CD4-positive, alpha-beta T cell treated with Interleukin-15 for 4 hours (primary cell): ENCODE data around the gene CNKSR3.

Experiments used
- DNase-seq: peaks from one replicate; pipeline ENCODE4 v3.0.0-alpha.2; 2020; ENCODE audit warnings: low spot score

Gene CNKSR3

DNA sequence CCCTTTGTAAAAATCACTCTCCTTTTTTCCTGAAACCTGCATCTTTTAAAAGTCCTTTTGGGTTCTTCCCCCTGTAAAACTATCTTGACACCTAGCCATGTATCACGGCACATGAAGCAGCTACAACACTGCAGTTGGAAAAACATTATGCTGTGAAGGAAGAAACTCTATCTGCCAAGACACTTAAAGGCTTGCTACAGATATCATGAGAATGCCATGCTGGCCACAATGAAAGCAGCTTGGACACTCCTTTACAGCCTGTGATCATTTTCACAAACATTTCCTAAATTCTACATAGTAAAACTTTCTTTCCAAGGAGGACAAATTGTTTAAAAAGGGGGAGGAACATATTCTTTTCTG lies 31.8 kb downstream of the CNKSR3 start:
- DNase-seq, result no peak

DNA sequence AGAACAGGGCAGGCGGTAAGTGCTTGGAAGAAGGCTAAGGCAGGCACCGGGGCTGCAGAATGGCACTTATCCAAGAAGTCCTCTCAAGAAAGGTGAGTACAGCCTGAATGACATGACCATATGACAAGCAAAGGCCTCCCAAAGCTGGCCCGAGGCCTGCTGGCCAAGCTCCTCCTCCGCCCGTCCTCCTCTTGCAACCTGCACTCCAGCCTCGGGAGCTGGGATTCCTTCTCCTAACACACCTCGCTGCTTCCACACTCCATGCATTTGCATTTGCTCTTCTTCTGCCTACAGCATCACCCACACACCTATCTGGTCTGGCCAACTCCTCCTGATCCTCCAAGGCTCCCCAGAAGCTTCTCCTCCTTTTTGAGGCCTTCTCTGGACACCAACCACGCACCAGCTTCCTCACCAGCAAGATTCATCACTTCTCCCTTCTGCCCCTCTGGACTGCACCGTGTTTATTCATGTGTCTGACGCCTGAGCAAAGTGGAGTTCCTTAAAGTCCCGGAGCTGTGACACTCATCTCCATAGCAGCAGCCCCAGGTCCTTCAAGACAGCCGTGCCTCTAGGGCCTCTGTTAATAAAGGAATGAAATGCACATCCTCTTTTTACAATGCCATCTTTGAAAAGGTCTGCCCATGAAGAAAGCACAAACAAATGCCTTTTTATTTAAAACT lies 32.3 kb downstream of the CNKSR3 start:
- DNase-seq, result no peak

DNA sequence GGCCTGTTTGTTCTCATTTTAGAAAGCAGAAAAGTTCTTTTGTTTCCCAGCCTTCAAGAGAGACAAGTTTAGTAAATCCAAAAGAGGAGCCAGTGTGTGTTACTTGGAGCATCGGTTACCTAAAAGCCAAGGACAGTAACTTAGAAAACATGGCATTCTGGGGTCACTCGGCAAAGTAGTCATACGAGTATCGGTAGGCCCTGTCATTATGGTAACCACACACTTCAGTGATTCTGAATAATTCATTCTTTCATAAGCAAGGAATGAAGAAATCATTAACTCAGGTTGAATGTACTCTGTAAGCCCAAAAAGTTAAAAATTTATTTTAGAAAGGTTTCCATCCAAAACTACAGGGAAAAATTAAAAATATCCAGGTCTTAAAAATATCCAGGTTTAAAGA lies 34.0 kb downstream of the CNKSR3 start:
- DNase-seq, result no peak

DNA sequence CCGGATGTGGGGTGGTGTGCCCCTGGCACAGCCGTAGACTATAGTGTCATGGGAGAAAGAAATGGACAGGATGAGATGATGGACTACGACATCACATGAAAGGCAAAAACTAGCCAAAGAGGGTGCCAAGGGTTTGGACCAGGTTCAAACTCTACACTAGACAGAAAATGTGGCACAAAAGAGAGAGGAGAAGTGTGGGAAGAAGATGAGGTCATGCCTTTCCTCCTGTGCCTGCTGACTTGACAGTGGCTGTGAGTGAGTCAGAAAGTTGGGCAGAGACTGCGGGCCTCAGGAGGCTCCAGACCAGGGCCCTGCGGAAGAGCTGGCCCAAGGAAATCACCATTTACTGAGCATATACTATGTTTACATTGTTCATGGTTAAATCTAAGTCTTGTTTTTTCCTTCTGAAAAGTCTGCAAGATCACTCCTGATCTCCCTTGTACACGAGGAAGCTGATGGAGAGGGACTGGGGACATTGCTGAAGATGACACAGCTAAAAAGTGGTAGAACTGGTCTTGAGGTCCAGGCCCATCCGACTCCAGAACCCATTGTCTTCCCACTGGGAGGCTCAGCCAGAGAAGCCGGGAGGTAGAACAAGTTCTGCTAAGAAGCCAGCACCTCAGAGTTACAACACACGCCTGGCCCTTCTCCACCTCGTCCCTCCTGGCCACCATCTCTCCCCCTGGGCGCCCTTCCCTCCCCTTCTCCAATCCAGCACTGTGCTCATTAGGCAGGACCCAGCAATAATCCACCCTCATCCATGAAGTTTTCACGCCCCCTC lies 35.6 kb downstream of the CNKSR3 start:
- no peak for DNase-seq

DNA sequence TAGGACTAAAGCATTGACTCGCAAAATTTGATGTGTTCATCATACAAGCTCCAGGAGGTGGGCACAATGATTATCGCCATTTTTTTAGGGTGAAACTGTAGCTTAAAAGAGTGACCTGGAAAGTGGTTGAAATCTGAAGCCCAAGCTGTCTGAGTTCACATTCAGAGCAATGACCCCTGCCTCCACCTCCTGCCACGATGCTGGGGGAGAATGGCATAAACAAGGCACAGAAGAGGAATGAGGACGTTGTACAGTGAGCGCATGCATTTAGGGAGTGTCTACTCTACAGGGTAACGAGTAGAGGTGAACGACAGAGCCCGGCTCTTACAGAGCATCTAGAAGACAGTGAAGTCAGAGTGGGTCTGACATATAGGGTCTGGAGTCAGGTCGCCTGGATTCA lies 37.2 kb downstream of the CNKSR3 start:
- DNase-seq, result no peak

DNA sequence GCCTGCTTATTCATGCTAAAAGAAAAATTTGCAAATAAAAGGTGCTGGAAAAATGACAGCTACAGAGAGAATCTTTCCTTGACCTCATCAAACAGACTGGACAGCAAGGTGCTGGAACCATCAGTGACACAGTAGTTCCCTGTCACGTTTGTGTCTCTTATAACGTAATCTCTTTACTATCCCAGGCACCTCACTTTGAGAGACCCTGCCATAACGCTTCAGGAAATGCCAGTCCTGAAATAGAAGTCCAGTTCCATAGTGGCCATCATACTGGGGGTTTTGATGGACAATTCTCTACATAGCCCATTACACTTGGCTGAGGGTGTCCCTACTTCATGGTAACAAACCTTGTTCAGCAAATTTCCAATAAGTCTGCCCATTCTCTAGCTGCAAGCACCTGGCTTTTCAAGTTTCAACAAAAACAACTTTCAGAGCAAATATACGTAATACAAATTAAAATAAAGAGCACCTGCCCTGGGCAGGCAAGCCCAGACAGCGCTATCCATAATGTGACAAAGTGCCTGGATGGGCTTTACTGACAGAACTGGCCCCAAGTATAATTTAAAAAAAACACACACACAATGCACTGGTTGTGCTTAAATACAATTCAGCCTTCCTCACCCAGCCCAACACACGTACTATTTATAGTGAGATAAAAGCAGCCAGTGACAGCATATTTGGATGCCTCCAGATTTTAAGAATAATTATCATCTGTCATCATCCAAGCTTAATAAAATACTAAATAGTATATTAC lies 38.7 kb downstream of the CNKSR3 start:
- no peak for DNase-seq

DNA sequence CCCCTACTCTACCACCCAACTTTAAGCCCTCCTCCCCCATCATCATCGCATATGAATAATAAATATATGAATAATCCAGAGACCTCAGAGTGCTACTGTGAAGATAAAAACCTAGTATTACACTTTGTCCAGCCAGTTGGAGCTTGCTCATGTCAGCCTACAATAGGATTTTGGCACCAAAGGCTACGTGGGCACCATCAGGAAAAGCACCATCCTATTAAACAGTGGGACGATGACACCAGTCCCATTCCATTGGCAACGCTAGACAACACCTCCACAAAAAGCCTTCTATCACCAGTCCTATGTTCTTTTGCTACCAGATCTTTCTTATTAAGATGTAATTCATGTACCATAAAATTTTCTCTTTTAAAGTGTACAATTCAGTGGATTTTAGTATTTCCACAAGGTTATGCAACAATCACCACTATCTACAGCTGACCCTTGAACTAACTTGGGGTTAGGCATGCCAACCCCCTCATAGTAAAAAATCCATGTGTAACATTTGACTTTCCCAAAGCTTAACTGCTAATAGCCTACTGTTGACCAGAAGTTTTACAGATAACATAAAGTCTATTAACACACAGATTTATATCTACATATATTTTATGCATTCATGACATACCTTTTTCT lies 41.1 kb downstream of the CNKSR3 start:
- DNase-seq, result no peak

DNA sequence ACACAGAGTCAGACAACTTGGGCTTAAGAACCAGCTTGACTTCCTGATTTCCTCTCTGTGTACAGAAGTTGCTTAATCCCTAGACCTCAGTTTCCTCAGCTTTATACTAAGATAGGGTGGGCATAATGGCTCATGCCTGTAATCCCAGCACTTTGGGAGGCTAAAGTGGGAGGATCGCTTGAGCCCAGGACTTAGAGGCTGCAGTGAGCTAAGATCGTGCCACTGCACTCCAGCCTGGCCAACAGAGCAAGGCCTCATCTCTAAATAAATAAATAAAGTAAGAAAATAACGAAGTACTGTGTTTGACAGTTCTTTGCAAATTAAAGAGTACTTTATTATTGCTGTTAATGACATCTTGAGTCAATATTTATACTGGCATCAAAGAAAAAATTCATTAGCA lies 41.7 kb downstream of the CNKSR3 start:
- DNase-seq, result no peak

DNA sequence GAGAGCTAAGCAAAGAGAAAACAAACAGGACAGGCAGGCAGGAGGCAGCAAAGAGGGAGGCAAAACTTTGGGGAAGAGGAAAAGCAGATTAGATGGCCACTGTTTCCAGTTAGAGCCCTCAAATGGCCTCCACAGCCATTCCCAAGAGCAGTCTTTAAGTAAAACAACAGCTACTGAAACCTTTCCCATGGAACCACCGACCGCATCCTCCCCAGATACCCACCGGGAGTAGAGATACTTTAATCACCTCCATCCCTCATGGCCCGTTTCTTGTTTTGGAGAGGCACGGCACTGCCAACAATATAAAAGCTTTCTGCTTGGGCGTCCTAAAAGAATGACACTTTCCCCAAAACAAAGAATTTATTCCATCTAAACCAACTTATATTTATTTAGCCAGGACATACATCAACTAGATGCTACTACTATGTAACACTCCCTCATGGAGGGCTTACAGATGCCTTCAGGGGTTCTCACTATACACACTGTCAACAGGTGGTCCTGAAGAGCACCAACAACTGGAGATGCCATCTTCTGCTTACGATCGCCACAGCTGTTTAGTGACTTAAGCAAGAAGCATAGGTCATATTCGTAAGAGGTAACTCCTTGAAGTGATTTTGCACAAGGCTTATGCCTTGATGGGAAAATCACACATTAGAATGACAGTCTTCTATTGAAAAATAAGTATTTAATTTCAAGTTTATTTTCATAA lies 43.4 kb downstream of the CNKSR3 start:
- no peak for DNase-seq

DNA sequence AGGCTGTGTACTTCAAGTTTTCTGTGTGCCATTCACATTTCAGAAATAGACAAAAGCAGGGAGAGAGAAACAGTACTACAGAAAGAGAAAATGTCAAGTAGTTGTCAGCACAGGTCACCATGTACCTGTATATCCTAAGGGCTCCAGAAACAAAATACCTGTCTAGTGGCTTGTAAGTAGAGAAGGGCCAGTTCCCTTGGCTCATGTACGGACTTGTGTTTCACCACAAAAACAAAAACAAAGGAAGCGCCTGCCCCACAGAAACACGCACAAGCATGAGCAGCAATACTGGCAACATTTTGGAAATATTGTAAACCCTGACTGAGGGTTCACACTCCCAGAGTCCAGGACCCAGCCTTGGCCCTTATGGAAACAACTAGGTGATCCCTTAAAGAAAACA lies 44.3 kb downstream of the CNKSR3 start:
- no peak for DNase-seq

DNA sequence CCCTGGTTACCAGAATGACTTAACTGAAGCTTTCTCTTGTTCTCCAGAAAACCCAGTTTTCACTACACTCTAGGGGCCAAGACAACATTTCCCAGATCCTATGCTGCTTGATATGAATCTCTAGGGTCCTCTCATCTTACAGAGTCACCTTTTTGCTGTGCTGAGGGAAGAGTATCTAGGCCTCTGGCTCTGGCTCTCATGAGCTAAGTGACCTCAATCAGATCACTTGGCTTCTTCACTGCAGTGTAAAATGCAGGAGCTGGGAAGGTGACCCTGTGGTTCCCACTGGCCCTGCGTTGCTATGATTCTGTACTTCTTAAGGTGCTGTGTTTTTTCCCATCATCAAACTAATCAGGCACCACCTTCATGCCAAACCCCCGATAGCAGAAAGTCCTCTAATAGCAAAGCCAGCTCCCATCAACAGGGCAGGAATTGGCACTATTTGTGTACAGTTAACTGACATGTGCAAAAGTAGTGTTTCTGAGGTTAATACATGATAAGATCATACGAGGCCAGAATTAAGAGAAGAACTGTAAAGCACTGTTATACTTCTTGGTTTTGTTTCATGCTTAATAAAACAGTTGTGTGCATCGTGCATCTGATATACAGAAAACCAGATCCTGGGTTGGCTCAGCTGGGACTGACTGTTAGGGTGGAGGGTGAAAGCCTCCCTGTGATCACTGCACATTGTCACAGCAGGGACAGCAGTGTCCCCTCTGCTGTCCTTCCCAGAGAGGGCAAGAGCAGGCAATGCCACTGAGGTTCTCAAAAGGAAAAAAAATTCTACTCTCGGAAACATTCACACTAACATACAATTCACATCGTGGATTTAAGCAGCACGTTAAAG lies 46.7 kb downstream of the CNKSR3 start:
- DNase-seq, result no peak

DNA sequence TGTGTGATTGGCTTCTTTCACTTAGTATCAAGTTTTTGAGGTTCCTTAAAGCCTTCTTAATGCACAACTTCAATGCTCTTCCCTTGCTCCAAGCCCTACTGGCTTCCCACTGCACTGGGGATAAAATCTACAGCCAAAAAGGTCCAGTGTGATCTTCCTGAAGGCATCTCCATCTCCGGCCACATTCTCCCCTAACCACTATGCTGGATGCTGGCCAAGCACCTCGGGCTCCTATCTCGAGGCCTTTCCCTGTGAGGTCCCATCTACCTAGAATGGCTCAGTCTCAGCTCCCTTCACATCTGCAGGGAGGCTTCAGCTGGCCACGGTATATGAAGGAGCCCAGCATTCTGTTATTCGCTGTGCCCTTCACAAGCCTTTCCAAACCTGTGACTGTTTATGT lies 48.1 kb downstream of the CNKSR3 start:
- no peak for DNase-seq

DNA sequence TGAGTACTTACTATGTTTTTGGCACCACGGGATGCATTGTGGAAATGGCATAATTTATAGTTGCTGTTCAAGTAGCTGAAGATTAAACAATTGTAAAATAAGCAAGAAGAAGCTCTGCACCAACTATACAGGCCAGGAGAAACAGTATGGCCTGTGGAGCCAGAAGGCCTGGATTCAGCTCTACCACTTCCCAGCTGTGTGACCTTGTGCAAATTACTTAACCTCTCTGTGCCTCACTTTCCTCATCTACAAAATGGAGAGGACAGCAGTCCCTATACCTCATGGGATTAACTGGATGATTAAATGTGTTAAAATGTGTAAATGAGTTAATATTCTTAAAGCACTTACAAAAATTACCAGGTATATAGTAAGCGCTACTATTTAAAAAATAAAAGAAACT lies 49.1 kb downstream of the CNKSR3 start:
- DNase-seq, result no peak

DNA sequence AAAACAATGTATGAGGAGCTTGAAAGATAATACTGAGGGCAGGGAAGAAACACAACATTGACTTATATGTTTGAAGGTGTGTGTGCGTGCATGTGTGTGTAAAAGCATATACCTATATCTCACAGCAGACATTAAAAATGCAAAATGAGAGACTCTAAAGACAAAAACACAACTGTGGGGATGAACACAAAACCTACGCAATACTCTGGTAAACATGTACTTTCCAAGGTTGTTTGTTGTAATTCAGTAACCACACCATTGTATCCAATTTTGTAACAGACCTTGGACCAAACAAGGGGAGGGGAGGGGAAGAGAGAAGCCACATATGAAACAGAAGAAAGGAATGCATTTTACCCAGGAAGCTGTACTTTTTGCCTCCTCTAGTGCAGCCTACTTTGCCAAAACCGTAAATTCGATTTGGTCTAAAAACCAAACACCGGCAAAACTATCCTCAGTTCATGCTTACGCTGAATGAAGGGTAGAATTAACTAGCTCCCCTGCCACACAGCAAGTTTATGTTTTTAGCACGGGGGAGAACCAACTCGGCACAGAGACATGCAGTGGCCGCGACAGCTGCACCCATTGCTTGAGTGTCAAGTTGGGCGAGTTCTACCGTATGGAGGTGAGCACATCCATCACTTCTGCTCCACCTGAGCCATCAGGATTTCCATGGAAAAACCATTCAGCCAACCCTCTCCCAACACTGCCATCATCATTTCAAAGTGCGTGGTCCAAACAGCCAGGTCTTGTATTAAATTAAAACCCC lies 50.0 kb downstream of the CNKSR3 start:
- DNase-seq, result no peak

DNA sequence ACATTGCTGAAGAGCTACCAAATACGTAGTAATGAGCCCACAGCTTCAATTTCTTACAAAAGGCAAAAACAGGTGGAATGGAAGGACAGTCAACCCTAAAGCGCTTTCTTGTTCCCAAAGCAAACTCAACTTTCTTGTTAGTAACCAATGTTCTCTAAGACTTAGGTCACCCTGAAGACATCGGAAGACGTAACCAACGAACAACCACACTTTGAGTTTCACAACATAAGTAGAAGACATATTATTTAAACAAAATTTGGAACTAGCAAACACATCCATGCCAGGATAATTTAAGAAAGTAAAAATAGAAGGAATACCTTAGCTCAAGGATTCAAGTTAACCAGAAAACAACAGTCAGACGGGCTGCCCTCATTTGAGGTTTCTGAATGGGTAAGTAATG lies 51.0 kb downstream of the CNKSR3 start:
- no peak for DNase-seq

DNA sequence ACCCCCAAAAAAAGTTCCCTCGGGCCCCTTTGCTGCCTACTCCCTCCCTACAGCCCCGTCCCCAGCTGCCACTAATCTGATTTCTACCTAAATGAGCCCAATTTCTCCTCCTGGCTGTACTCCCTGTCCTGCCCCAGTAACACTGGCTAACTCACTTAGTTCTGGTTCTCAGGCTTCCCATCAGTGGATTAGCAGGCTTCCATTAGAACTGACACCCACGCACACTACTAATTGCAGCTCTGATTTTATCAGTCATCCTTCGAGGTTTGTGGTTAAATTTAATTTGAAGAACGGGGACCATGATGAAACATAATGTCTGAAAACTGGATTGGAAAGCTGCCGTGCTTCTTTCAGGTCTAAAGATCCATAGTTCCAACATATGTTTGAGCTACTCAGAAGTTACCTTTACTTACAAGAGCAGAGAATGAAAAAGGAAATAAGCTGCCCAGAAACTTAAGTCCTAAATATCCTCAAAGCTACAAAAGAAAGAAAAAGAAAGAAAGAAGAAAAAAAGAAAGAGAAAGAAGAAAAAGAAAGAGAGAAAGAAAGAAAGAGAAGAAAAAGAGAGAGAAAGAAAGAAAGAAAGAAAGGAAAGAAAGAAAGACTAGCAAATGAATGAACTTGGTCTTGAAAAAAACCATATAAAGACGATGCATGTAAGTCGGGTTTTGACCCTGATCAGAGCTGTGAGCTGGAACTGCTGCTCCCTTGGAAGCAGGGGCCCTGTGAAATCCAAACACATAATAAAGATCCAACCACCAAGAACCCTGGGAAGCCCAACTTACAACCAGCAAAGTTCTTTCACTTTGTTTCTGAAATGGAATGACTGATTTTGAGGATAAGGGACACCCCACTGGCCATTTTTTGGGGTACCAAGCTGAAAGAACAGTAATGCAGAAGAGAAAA lies 51.7 kb downstream of the CNKSR3 start:
- no peak for DNase-seq

DNA sequence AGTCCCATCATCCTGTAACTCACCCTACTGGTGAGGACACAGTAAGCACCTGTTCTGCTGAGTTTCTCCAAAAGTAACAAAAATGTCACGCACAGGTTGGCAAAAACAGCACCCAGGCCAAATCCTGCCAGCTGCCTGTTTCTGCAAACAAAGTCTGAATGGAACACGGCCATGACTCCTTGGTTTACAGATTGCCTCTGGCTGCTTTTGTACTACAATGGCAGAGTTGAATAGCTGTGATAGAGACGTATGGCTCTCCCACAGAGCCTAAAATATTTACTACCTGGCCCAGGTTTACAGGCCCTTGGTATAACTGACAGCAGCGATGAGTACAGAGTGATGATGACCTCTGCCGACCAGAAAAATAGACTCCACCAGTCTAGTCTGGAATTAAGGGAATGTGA lies 52.6 kb downstream of the CNKSR3 start:
- DNase-seq, result no peak

DNA sequence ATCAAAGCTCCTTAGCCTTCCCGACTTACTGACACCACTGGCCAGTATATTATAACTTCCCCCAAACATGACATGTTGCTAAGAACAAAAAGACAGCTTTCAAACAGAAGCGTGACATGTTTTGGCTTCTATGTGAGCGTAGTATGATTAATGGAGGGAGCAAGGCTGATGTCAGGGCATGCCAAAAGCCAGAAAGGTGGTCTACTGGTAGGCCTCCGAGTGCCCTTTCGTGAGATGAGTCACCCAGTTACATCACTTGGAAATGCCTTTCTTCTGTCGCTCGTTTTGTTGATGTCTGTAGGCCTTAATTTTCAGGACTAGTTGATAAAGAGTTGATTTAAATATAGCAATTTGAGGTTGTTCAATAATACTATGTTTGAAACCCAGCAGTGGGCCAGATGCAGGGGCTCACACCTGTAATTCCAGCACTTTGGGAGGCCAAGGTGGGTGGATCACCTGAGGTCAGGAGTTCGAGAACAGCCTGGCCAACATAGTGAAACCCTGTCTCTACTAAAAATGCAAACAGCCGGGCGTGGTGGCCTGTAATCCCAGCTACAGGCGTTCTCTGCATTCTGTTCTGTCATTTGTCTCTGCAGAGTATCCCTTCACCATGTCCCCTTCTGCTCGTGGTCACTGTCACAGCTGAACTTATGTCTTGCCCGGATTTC lies 53.3 kb downstream of the CNKSR3 start:
- DNase-seq, result no peak

DNA sequence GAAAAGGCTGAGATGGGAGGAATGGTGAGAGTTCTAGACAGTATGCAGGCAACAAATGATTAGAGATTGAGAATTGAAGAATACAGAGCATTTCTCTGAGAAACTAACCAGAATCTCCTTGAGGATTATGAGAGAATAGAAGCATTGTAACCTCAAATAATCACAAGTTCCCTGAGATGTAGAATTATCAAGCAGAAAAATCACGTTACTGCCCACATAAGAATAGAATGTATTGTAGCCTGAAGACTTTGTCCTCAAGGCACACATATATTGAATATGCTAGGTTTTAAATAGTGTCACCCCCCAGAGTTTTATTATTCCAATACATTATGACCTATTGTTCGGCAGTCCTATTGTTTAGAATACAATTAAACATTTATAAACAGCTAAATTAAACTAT lies 57.2 kb downstream of the CNKSR3 start:
- no peak for DNase-seq
